ENCODE measurements around the gene KAZN. TPM values are rescaled to one million over a fixed set of nuclear protein-coding genes. Genes with fewer than 3 reads are reported as not detected.

Gene KAZN
- total and polyA plus RNA-seq, 4 donors = 7.6 to 18.8 (median 11.2) TPM

GRCh38 chr1:14639291-14640050 is 41.0 kb downstream of the KAZN start:
- WGBS, 2 donors = 86 to 93% methylated on average over 15 of the region's 15 CpGs
- ATAC-seq (ENCODE audit: insufficient read depth, low FRiP score) = no peak
- peaks cover 0 to 4% (median 0%) of the 10 kb centered on the region in 3 donors for H3K27me3 ChIP-seq (ENCODE audit: control insufficient read depth in 3 of 3, insufficient read depth in 3 of 3, low read length in 2 of 3)
- no peak overlapping the region for H3K4me3 ChIP-seq
- H3K9ac ChIP-seq (ENCODE audit: insufficient read depth in 1 of 2, low read length in 2 of 2) = no peak overlapping the region
- TF ChIP-seq CTCF (IDR thresholded peaks at IDR 0.05; ENCODE audit: control extremely low read depth, extremely low read depth) = no peak
- peaks cover 0 to 6% (median under 1%) of the 10 kb centered on the region in 5 donors for H3K4me1 ChIP-seq (ENCODE audit: control insufficient read depth in 5 of 5, insufficient read depth in 5 of 5, low read length in 5 of 5)
- peak in 1 of 3 donors; percentile 5 for DNase-seq
- H3K36me3 ChIP-seq (ENCODE audit: control insufficient read depth in 4 of 4, insufficient read depth in 4 of 4, low read length in 4 of 4) = no peaks in the 10 kb centered on the region
- peaks cover 0 to 5% (median 3%) of the 10 kb centered on the region in 4 donors for H3K9me3 ChIP-seq (ENCODE audit: control insufficient read depth in 4 of 4, insufficient read depth in 3 of 4, low read length in 3 of 4)
- H3K27ac ChIP-seq (ENCODE audit: low read depth in 1 of 2, low read length in 1 of 2) = no peak overlapping the region

- WGBS, 2 donors = 89 to 92% methylated on average over 3 of the region's 3 CpGs
- DNase-seq = peak in 1 of 3 donors; percentile 2
- ATAC-seq (ENCODE audit: insufficient read depth, low FRiP score) = no peak
- H3K9me3 ChIP-seq (ENCODE audit: control insufficient read depth in 4 of 4, insufficient read depth in 3 of 4, low read length in 3 of 4) = peaks cover 0 to 8% (median 3%) of the 10 kb centered on the region in 4 donors
- no peak overlapping the region for H3K4me3 ChIP-seq
- H3K27ac ChIP-seq (ENCODE audit: low read depth in 1 of 2, low read length in 1 of 2) = no peak overlapping the region
- H3K36me3 ChIP-seq (ENCODE audit: control insufficient read depth in 4 of 4, insufficient read depth in 4 of 4, low read length in 4 of 4) = no peaks in the 10 kb centered on the region
- H3K27me3 ChIP-seq (ENCODE audit: control insufficient read depth in 3 of 3, insufficient read depth in 3 of 3, low read length in 2 of 3) = no peaks in the 10 kb centered on the region
- no peak overlapping the region for H3K9ac ChIP-seq (ENCODE audit: insufficient read depth in 1 of 2, low read length in 2 of 2)
- H3K4me1 ChIP-seq (ENCODE audit: control insufficient read depth in 5 of 5, insufficient read depth in 5 of 5, low read length in 5 of 5) = peaks cover 0 to 2% (median 0%) of the 10 kb centered on the region in 5 donors
- no peak for TF ChIP-seq CTCF (IDR thresholded peaks at IDR 0.05; ENCODE audit: control extremely low read depth, extremely low read depth)
Measured at GRCh38 chr1:14642712-14643111, 44.2 kb downstream of the KAZN start.

DNA sequence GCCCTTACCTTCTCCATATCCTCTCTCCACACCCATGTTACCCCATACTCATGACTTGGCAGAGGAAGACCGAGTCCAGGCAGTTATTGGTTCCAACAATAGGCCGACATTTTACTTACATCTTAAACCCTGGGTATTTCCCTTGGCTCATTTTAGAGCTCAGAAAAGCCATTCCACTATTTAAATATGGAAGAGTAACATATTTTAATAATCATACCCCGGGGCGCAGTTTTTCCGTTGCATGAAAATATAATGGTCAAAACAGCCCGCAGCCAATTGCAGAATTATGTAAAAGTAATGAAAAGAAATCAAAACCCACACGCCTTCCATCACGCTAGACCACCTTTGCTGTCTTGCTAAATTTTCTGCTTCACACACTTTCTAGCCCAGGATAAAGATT is 48.5 kb downstream of the KAZN start:
- Histone ChIP-seq H3K27me3 (ENCODE audit: control insufficient read depth in 3 of 3, insufficient read depth in 3 of 3, low read length in 2 of 3) (no peaks in the 10 kb centered on the region), H3K36me3 (ENCODE audit: control insufficient read depth in 4 of 4, insufficient read depth in 4 of 4, low read length in 4 of 4) (no peaks in the 10 kb centered on the region)
- TF ChIP-seq CTCF (IDR thresholded peaks at IDR 0.05; ENCODE audit: control extremely low read depth, extremely low read depth) = no peak

More for the DNA sequence above, 48.5 kb downstream of the KAZN start:
- WGBS, 2 donors = 88 to 90% methylated on average over 8 of the region's 8 CpGs
- Histone ChIP-seq H3K9me3 (ENCODE audit: control insufficient read depth in 4 of 4, insufficient read depth in 3 of 4, low read length in 3 of 4) (peaks cover 0 to 8% (median 3%) of the 10 kb centered on the region in 4 donors), H3K4me1 (ENCODE audit: control insufficient read depth in 5 of 5, insufficient read depth in 5 of 5, low read length in 5 of 5) (peaks cover 0 to 26% (median 5%) of the 10 kb centered on the region in 5 donors), H3K9ac (ENCODE audit: insufficient read depth in 1 of 2, low read length in 2 of 2) (no peak overlapping the region), H3K4me3 (no peak overlapping the region), H3K27ac (ENCODE audit: low read depth in 1 of 2, low read length in 1 of 2) (no peak overlapping the region)
- DNase-seq (peak in 1 of 3 donors; percentile 6), ATAC-seq (ENCODE audit: insufficient read depth, low FRiP score) (no peak)

Data from lung (tissue), 12 donors.